HG03571 (cell line): Measurements from ENCODE around the gene CCDC137.
"Not testable (repeated sequence)": the region's sequence is repeated elsewhere in the genome, so short reads cannot be mapped to it uniquely, and the experiment has no call there.

Experiments
- ATAC-seq: cut with Tn5 transposase; IDR thresholded peaks from one replicate; pipeline ENCODE4 v1.9.1; 2021; ENCODE audit not compliant: unreplicated experiment

The CCDC137 gene

GRCh38 chr17:81666342-81667191, at the start of gene CCDC137, which contains the start of gene OXLD1:
Gene CCDC137, plus strand, starts transcription at chr17:81666737. Its CDS starts 30 bp downstream, at chr17:81666767.
Gene OXLD1, minus strand, starts transcription at chr17:81666605. Its CDS starts 28 bp downstream, at chr17:81666577.
- ATAC-seq: peak; percentile 82

GRCh38 chr17:81616877-81617276, 49.7 kb upstream of the CCDC137 start:
- no peak for ATAC-seq

GRCh38 chr17:81618307-81618706, 48.2 kb upstream of the CCDC137 start:
- not testable (repeated sequence) for ATAC-seq

- no peak for ATAC-seq
These were observed 44.9 kb upstream of the CCDC137 start for GRCh38 chr17:81621494-81622130.

GRCh38 chr17:81630274-81630673, 36.3 kb upstream of the CCDC137 start:
- ATAC-seq: no peak

- ATAC-seq: no peak
These were observed 35.1 kb upstream of the CCDC137 start for GRCh38 chr17:81631482-81631881.

GRCh38 chr17:81635431-81635830, 31.1 kb upstream of the CCDC137 start:
- ATAC-seq: no peak

- ATAC-seq: no peak
These were observed 30.5 kb upstream of the CCDC137 start for GRCh38 chr17:81635973-81636504.

GRCh38 chr17:81636505-81637288, 29.8 kb upstream of the CCDC137 start, which contains the start of the genes NPLOC4 and TSPAN10:
Gene NPLOC4, minus strand, starts transcription at chr17:81637112. Its CDS starts 182 bp downstream, at chr17:81636930.
Gene TSPAN10, plus strand, starts transcription at chr17:81637196. Its CDS starts 5,217 bp downstream, at chr17:81642413.
- peak; percentile 69 for ATAC-seq

- no peak for ATAC-seq
These were observed 27.9 kb upstream of the CCDC137 start for GRCh38 chr17:81638683-81639082.

- no peak for ATAC-seq
These were observed 26.5 kb upstream of the CCDC137 start for GRCh38 chr17:81640011-81640410.

GRCh38 chr17:81641825-81642489, 24.6 kb upstream of the CCDC137 start:
- ATAC-seq: no peak

GRCh38 chr17:81644496-81644895, 22.0 kb upstream of the CCDC137 start:
- no peak for ATAC-seq

- ATAC-seq: no peak
These were observed 21.3 kb upstream of the CCDC137 start for GRCh38 chr17:81644976-81645952.

- ATAC-seq: no peak
These were observed 19.5 kb upstream of the CCDC137 start for GRCh38 chr17:81646869-81647600.

GRCh38 chr17:81647640-81648012, 18.9 kb upstream of the CCDC137 start:
- no peak for ATAC-seq

- no peak for ATAC-seq
These were observed 18.4 kb upstream of the CCDC137 start for GRCh38 chr17:81648013-81648706.

- no peak for ATAC-seq
These were observed 17.8 kb upstream of the CCDC137 start for GRCh38 chr17:81648707-81649085.
